Measurements from ENCODE around the gene TMEM234.

TMEM234 gene

GRCh38 chr1:32178380-32179192, 43.6 kb downstream of the TMEM234 start:
- no peak for DNase-seq (ENCODE audit: low read depth, low spot score)

GRCh38 chr1:32172621-32173245, 49.4 kb downstream of the TMEM234 start:
- DNase-seq (ENCODE audit: low read depth, low spot score), result no peak

GRCh38 chr1:32170991-32171390, 51.2 kb downstream of the TMEM234 start:
- no peak for DNase-seq (ENCODE audit: low read depth, low spot score)

Measured in ELF-1 (cell line).